Mesenchymal stem cell (in vitro differentiated cells and primary cell): ENCODE measurements around the gene ADAD2.

Experiments used
- DNase-seq: peaks from one replicate; pipeline ENCODE4 v3.0.0-alpha.2; 2013
- H2AFZ ChIP-seq: one replicate; pipeline ENCODE4 v1.6.1; 2013; ENCODE audit warnings: low read depth, mild to moderate bottlenecking, control low read depth, inconsistent platforms, low read length, moderate library complexity
- H2AK5ac ChIP-seq: 2 replicates; pipeline ENCODE4 v1.6.1; 2013; ENCODE audit warnings: low read length, moderate library complexity, mild to moderate bottlenecking, inconsistent platforms; ENCODE audit not compliant: severe bottlenecking
- H2BK120ac ChIP-seq: one replicate; pipeline ENCODE4 v1.6.1; 2013; ENCODE audit warnings: low read depth, mild to moderate bottlenecking, inconsistent platforms, low read length, moderate library complexity
- H2BK12ac ChIP-seq, 2 experiments: one replicate each; pipeline ENCODE4 v1.6.1; 2013; ENCODE audit warnings: inconsistent platforms in 2 of 2, low read length in 2 of 2, mild to moderate bottlenecking in 2 of 2, moderate library complexity in 2 of 2, control low read depth in 1 of 2
- H2BK15ac ChIP-seq: one replicate; pipeline ENCODE4 v1.6.1; 2013; ENCODE audit warnings: mild to moderate bottlenecking, low read depth, inconsistent platforms; ENCODE audit not compliant: poor library complexity, severe bottlenecking
- H2BK5ac ChIP-seq: 2 replicates; pipeline ENCODE4 v1.6.1; 2013; ENCODE audit warnings: low read depth, mild to moderate bottlenecking, low read length, control low read depth, inconsistent platforms; ENCODE audit not compliant: poor library complexity, severe bottlenecking
- H3K14ac ChIP-seq, 2 experiments: one replicate each; pipeline ENCODE4 v1.6.1; 2013; ENCODE audit warnings: inconsistent platforms in 2 of 2, low read length in 2 of 2, control low read depth in 1 of 2, mild to moderate bottlenecking in 1 of 2, moderate library complexity in 1 of 2
- H3K18ac ChIP-seq, 2 experiments: one replicate each; pipeline ENCODE4 v1.6.1; 2013; ENCODE audit warnings: inconsistent platforms in 2 of 2, low read length in 2 of 2, control low read depth in 1 of 2, low read depth in 1 of 2, mild to moderate bottlenecking in 1 of 2
- H3K23ac ChIP-seq, 2 experiments: one replicate each; pipeline ENCODE4 v1.6.1; 2013; ENCODE audit warnings: inconsistent platforms in 2 of 2, low read length in 2 of 2, mild to moderate bottlenecking in 2 of 2, moderate library complexity in 2 of 2, control low read depth in 1 of 2
- H3K27ac ChIP-seq: 2 replicates; pipeline ENCODE4 v1.5.1; 2013; ENCODE audit warnings: mild to moderate bottlenecking, moderate library complexity, low read length, control low read depth, inconsistent platforms; ENCODE audit not compliant: poor library complexity, severe bottlenecking
- H3K27me3 ChIP-seq, 2 experiments: 2 replicates each; pipeline versions ENCODE4 v1.6.1 to v1.7.0; 2013; ENCODE audit warnings: low read length in 2 of 2, mild to moderate bottlenecking in 2 of 2, moderate library complexity in 2 of 2, control low read depth in 1 of 2, inconsistent platforms in 1 of 2; ENCODE audit not compliant: control insufficient read depth in 1 of 2, insufficient read depth in 1 of 2
- H3K36me3 ChIP-seq, 2 experiments: 2 replicates each; pipeline versions ENCODE4 v1.6.1 to v1.7.0; 2013; ENCODE audit warnings: low read length in 2 of 2, control low read depth in 1 of 2, inconsistent platforms in 1 of 2, low read depth in 1 of 2, mild to moderate bottlenecking in 1 of 2; ENCODE audit not compliant: insufficient read depth in 2 of 2, control insufficient read depth in 1 of 2
- H3K4ac ChIP-seq, 2 experiments: one replicate each; pipeline ENCODE4 v1.6.1; 2013; ENCODE audit warnings: inconsistent platforms in 2 of 2, low read length in 2 of 2, mild to moderate bottlenecking in 2 of 2, moderate library complexity in 2 of 2, control low read depth in 1 of 2, low read depth in 1 of 2
- H3K4me1 ChIP-seq: 2 replicates; pipeline ENCODE4 v1.6.1; 2013; ENCODE audit warnings: low read depth, low read length, control low read depth; ENCODE audit not compliant: control insufficient read depth, insufficient read depth
- H3K4me2 ChIP-seq: 2 replicates; pipeline ENCODE4 v1.6.1; 2013; ENCODE audit warnings: low read length, mild to moderate bottlenecking, inconsistent platforms; ENCODE audit not compliant: poor library complexity, severe bottlenecking
- H3K4me3 ChIP-seq, 2 experiments: 2 replicates each; pipeline versions ENCODE4 v1.5.1 to v1.7.0; 2013; ENCODE audit warnings: low read length in 2 of 2, mild to moderate bottlenecking in 2 of 2, control low read depth in 1 of 2, low read depth in 1 of 2; ENCODE audit not compliant: insufficient read depth in 1 of 2
- H3K79me1 ChIP-seq: replicated peaks from 2 replicates; pipeline ENCODE4 v1.6.1; 2013; ENCODE audit warnings: mild to moderate bottlenecking, control low read depth, low read length, inconsistent platforms; ENCODE audit not compliant: poor library complexity, severe bottlenecking
- H3K9ac ChIP-seq: 2 replicates; pipeline ENCODE4 v1.7.0; 2013; ENCODE audit warnings: mild to moderate bottlenecking, low read length, moderate library complexity
- H3K9me3 ChIP-seq: 2 replicates; pipeline ENCODE4 v1.7.0; 2013; ENCODE audit warnings: mild to moderate bottlenecking, low read length; ENCODE audit not compliant: control insufficient read depth
- H4K8ac ChIP-seq: one replicate; pipeline ENCODE4 v1.6.1; 2013; ENCODE audit warnings: inconsistent platforms, mild to moderate bottlenecking, low read length, moderate library complexity
- H4K91ac ChIP-seq: one replicate; pipeline ENCODE4 v1.6.1; 2013; ENCODE audit warnings: mild to moderate bottlenecking, low read length, inconsistent platforms
- WGBS: methylation state at CpG from one replicate; pipeline ENCODE4 v1.1.7; 2013; ENCODE audit warnings: mixed read lengths; 5-methylcytosine and 5-hydroxymethylcytosine counted together

The ADAD2 gene

DNA sequence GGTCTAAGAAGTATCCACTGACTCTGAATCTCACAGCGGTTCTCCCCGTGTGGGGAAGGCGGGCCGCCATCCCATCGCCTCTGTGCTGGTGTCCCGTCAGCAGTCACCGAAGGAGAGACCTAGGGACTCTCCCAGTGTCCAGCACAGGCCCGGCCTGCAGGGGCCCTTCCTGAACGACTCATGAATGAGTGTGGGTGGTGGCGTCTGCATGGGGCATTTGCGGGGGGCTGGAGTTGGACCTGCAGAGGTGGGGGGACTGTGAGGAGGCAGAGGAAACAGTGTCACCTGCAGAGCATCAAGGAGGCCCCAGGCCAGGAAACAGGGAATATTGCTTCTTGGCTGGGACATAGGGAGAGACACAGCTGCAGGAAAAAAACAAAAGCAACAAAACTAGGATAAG lies 38.5 kb downstream of the ADAD2 start:
- H3K9me3 ChIP-seq: no peaks in the 10 kb centered on the region
- H3K4me2 ChIP-seq: no peak overlapping the region
- no peak overlapping the region for H3K4ac ChIP-seq
- no peak overlapping the region for H4K8ac ChIP-seq
- H3K14ac ChIP-seq: no peak overlapping the region
- no peak overlapping the region for H2AK5ac ChIP-seq
- peaks cover 13 to 51% of the 10 kb centered on the region in 2 experiments for H3K27me3 ChIP-seq
- H2BK5ac ChIP-seq: no peak overlapping the region
- no peaks in the 10 kb centered on the region for H3K79me1 ChIP-seq
- no peak overlapping the region for H3K9ac ChIP-seq
- H3K23ac ChIP-seq: no peak overlapping the region
- peaks cover 17% of the 10 kb centered on the region for H3K4me1 ChIP-seq
- WGBS: 88% methylated on average over 11 of the region's 11 CpGs
- peak overlapping the region in 1 of 2 experiments; percentile 20 for H3K4me3 ChIP-seq
- peak overlapping the region in 1 of 2 experiments; percentile 43 for H2BK12ac ChIP-seq
- peak overlapping the region in 1 of 2 experiments; percentile 72 for H3K18ac ChIP-seq
- H2BK15ac ChIP-seq: no peak overlapping the region
- no peaks in the 10 kb centered on the region for H3K36me3 ChIP-seq
- H3K27ac ChIP-seq: no peak overlapping the region
- DNase-seq: no peak
- H2BK120ac ChIP-seq: no peak overlapping the region
- no peak overlapping the region for H2AFZ ChIP-seq
- H4K91ac ChIP-seq: no peak overlapping the region

GRCh38 chr16:84232060-84232459 lies 41.1 kb downstream of the ADAD2 start:
- Histone ChIP-seq H3K27ac (no peak overlapping the region), H3K79me1 (no peaks in the 10 kb centered on the region), H3K4me1 (peaks cover 15% of the 10 kb centered on the region), H4K8ac (no peak overlapping the region), H2AFZ (no peak overlapping the region), H4K91ac (no peak overlapping the region), H2BK5ac (no peak overlapping the region), H3K14ac (no peak overlapping the region), H3K9ac (no peak overlapping the region), H3K36me3 (no peaks in the 10 kb centered on the region), H3K9me3 (no peaks in the 10 kb centered on the region), H2AK5ac (no peak overlapping the region), H3K4me2 (no peak overlapping the region), H3K4me3 (no peak overlapping the region), H2BK15ac (no peak overlapping the region), H2BK120ac (no peak overlapping the region), H2BK12ac (no peak overlapping the region), H3K27me3 (peaks cover 29 to 61% of the 10 kb centered on the region in 2 experiments), H3K18ac (no peak overlapping the region), H3K4ac (no peak overlapping the region), H3K23ac (no peak overlapping the region)
- 96% methylated on average over 5 of the region's 5 CpGs for WGBS
- DNase-seq: no peak

DNA sequence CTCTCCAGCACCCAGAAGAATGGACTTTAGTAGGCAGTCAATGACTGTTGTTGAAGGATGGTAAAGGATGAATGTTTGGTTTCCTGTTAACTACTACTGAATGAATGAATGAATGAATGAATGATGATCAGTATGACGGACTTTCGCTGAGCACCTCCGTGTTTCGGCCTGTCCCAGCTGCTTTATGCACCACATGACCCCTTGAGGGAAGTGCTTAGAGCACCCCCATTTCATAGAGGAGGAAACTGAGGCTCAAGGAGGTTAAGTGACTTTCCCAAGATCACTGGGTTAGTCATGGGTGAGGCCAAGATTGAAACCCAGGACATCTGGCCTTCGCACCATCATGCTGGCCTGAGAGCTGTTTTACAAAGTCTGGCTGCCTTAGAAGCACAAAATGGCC lies 42.0 kb downstream of the ADAD2 start:
- H3K27me3 ChIP-seq: peaks cover 38 to 70% of the 10 kb centered on the region in 2 experiments
- H3K14ac ChIP-seq: no peak overlapping the region
- H4K91ac ChIP-seq: no peak overlapping the region
- H3K23ac ChIP-seq: no peak overlapping the region
- 86% methylated on average over 5 of the region's 5 CpGs for WGBS
- H3K4me1 ChIP-seq: peaks cover 11% of the 10 kb centered on the region
- no peak overlapping the region for H3K4ac ChIP-seq
- H3K27ac ChIP-seq: no peak overlapping the region
- H2AFZ ChIP-seq: no peak overlapping the region
- no peak for DNase-seq
- no peak overlapping the region for H4K8ac ChIP-seq
- no peak overlapping the region for H2BK15ac ChIP-seq
- no peaks in the 10 kb centered on the region for H3K79me1 ChIP-seq
- no peak overlapping the region for H3K4me2 ChIP-seq
- H2BK5ac ChIP-seq: no peak overlapping the region
- no peak overlapping the region for H3K4me3 ChIP-seq
- H2BK120ac ChIP-seq: no peak overlapping the region
- no peaks in the 10 kb centered on the region for H3K9me3 ChIP-seq
- H3K9ac ChIP-seq: no peak overlapping the region
- no peaks in the 10 kb centered on the region for H3K36me3 ChIP-seq
- no peak overlapping the region for H2AK5ac ChIP-seq
- H3K18ac ChIP-seq: no peak overlapping the region
- peak overlapping the region in 1 of 2 experiments; percentile 72 for H2BK12ac ChIP-seq

- H3K23ac ChIP-seq: no peak overlapping the region
- no peak overlapping the region for H3K4me2 ChIP-seq
- H2AK5ac ChIP-seq: no peak overlapping the region
- peaks cover 42 to 76% of the 10 kb centered on the region in 2 experiments for H3K27me3 ChIP-seq
- H3K79me1 ChIP-seq: no peaks in the 10 kb centered on the region
- no peak overlapping the region for H3K4me3 ChIP-seq
- H2BK120ac ChIP-seq: no peak overlapping the region
- H4K91ac ChIP-seq: no peak overlapping the region
- H3K4me1 ChIP-seq: peaks cover 3% of the 10 kb centered on the region
- no peak overlapping the region for H4K8ac ChIP-seq
- no peak for DNase-seq
- no peak overlapping the region for H2AFZ ChIP-seq
- H2BK5ac ChIP-seq: no peak overlapping the region
- no peak overlapping the region for H3K4ac ChIP-seq
- H3K18ac ChIP-seq: no peak overlapping the region
- no peaks in the 10 kb centered on the region for H3K36me3 ChIP-seq
- no peaks in the 10 kb centered on the region for H3K9me3 ChIP-seq
- no peak overlapping the region for H2BK15ac ChIP-seq
- 87% methylated on average over 8 of the region's 9 CpGs for WGBS
- H3K27ac ChIP-seq: no peak overlapping the region
- H3K14ac ChIP-seq: no peak overlapping the region
- no peak overlapping the region for H3K9ac ChIP-seq
- H2BK12ac ChIP-seq: no peak overlapping the region
Observed at GRCh38 chr16:84233748-84234147, 42.8 kb downstream of the ADAD2 start.
